WTC11 (cell line): ENCODE data around the gene DOK5. TPM values are rescaled to one million over a fixed set of nuclear protein-coding genes. Genes with fewer than 3 reads are reported as not detected.

ENCODE experiments used
- ATAC-seq: fragments of 200-7000 bp; cut with Tn5 transposase; 2 replicates; pipeline ENCODE4 v1.10.0; 2021; ENCODE audit warnings: mild to moderate bottlenecking, moderate library complexity
- CTCF ChIA-PET: fragments of 300-600 bp; sonication (Branson Sonifier 250); formaldehyde crosslinking; loops from one replicate; lab custom pipeline; 2021; ENCODE audit warnings: antibody characterized with exemption; lab: Charles Lee
- POLR2A ChIA-PET: fragments of 350-600 bp; sonication (Branson Sonifier 250); formaldehyde crosslinking; loops from one replicate; lab custom pipeline; 2021; ENCODE audit warnings: antibody characterized with exemption; lab: Charles Lee
- DNase-seq: peaks from one replicate; pipeline ENCODE4 v3.0.0; 2021; ENCODE audit warnings: low spot score
- H3K27ac Mint-ChIP-seq: 2 replicates; pipeline ENCODE4 v1.8.0; 2021; ENCODE audit warnings: mixed read lengths
- H3K27me3 Mint-ChIP-seq: 2 replicates; pipeline ENCODE4 v1.8.0; 2021; ENCODE audit warnings: low read depth, mild to moderate bottlenecking, moderate library complexity, mixed read lengths
- H3K36me3 Mint-ChIP-seq: 2 replicates; pipeline ENCODE4 v1.8.0; 2021; ENCODE audit warnings: mixed read lengths
- H3K4me1 Mint-ChIP-seq: 2 replicates; pipeline ENCODE4 v1.8.0; 2022; ENCODE audit warnings: mixed read lengths
- H3K4me3 Mint-ChIP-seq: 2 replicates; pipeline ENCODE4 v1.8.0; 2021; ENCODE audit warnings: mild to moderate bottlenecking, moderate library complexity, mixed read lengths
- H3K9me3 Mint-ChIP-seq: 2 replicates; pipeline ENCODE4 v1.8.0; 2021; ENCODE audit warnings: mixed read lengths
- ATF2 ChIP-seq: sonication (generic); formaldehyde crosslinking; IDR thresholded peaks from 2 replicates; pipeline ENCODE4 v1.8.1; 2022; ENCODE audit warnings: low read depth, missing genetic modification reagents, borderline replicate concordance
- ATF3 ChIP-seq: sonication (generic); formaldehyde crosslinking; conservative IDR thresholded peaks from 2 replicates; pipeline ENCODE4 v1.8.1; 2022; ENCODE audit warnings: mild to moderate bottlenecking, missing genetic modification reagents
- CBFB ChIP-seq: sonication (generic); formaldehyde crosslinking; IDR thresholded peaks from 2 replicates; pipeline ENCODE4 v1.8.1; 2022; ENCODE audit warnings: mild to moderate bottlenecking, low read depth, missing genetic modification reagents
- CREB1 ChIP-seq: sonication (generic); formaldehyde crosslinking; IDR thresholded peaks from 2 replicates; pipeline ENCODE4 v1.8.0; 2023; ENCODE audit warnings: mild to moderate bottlenecking, missing genetic modification reagents
- ELF4 ChIP-seq: sonication (generic); formaldehyde crosslinking; IDR thresholded peaks from 2 replicates; pipeline ENCODE4 v1.8.1; 2022; ENCODE audit warnings: low read depth, mild to moderate bottlenecking, moderate library complexity, missing genetic modification reagents
- EMX1 ChIP-seq: fragments of 250-450 bp; sonication (Bioruptor Pico); IDR thresholded peaks from 2 replicates; pipeline ENCODE4 v1.8.0; 2021; ENCODE audit warnings: mild to moderate bottlenecking
- FOXJ3 ChIP-seq: sonication (generic); formaldehyde crosslinking; IDR thresholded peaks from 2 replicates; pipeline ENCODE4 v1.9.0; 2021; ENCODE audit warnings: missing genetic modification reagents, mild to moderate bottlenecking, borderline replicate concordance
- FOXK1 ChIP-seq: sonication (generic); formaldehyde crosslinking; IDR thresholded peaks from 2 replicates; pipeline ENCODE4 v1.8.0; 2022; ENCODE audit warnings: mild to moderate bottlenecking, moderate library complexity, missing genetic modification reagents
- FOXP1 ChIP-seq: sonication (generic); formaldehyde crosslinking; IDR thresholded peaks from 2 replicates; pipeline ENCODE4 v1.8.0; 2022; ENCODE audit warnings: missing genetic modification reagents, mild to moderate bottlenecking, moderate library complexity, borderline replicate concordance
- FOXP4 ChIP-seq: sonication (generic); formaldehyde crosslinking; IDR thresholded peaks from 2 replicates; pipeline ENCODE4 v1.8.0; 2022; ENCODE audit warnings: mild to moderate bottlenecking, missing genetic modification reagents
- JUN ChIP-seq: sonication (generic); formaldehyde crosslinking; IDR thresholded peaks from 2 replicates; pipeline ENCODE4 v1.8.0; 2023; ENCODE audit warnings: mild to moderate bottlenecking, missing genetic modification reagents
- MLX ChIP-seq: sonication (generic); formaldehyde crosslinking; IDR thresholded peaks from 2 replicates; pipeline ENCODE4 v1.8.1; 2023; ENCODE audit warnings: mild to moderate bottlenecking, missing genetic modification reagents, moderate library complexity
- NFE2L1 ChIP-seq: sonication (generic); formaldehyde crosslinking; IDR thresholded peaks from 2 replicates; pipeline ENCODE4 v1.8.1; 2023; ENCODE audit warnings: missing genetic modification reagents
- NFYB ChIP-seq: sonication (generic); formaldehyde crosslinking; conservative IDR thresholded peaks from 2 replicates; pipeline ENCODE4 v1.8.0; 2022; ENCODE audit warnings: low read depth, missing genetic modification reagents
- NR1H2 ChIP-seq: sonication (generic); formaldehyde crosslinking; IDR thresholded peaks from 2 replicates; pipeline ENCODE4 v1.9.0; 2021; ENCODE audit warnings: mild to moderate bottlenecking, moderate library complexity, missing genetic modification reagents
- NR3C1 ChIP-seq: sonication (generic); formaldehyde crosslinking; conservative IDR thresholded peaks from 2 replicates; pipeline ENCODE4 v1.8.1; 2023; ENCODE audit warnings: low read depth, mild to moderate bottlenecking, missing genetic modification reagents
- PRDM15 ChIP-seq: sonication (generic); formaldehyde crosslinking; IDR thresholded peaks from 2 replicates; pipeline ENCODE4 v1.8.0; 2022; ENCODE audit warnings: missing genetic modification reagents
- RORB ChIP-seq: fragments of 250-450 bp; sonication (Bioruptor Pico); IDR thresholded peaks from 2 replicates; pipeline ENCODE4 v1.9.0; 2021; ENCODE audit warnings: mild to moderate bottlenecking
- SOX15 ChIP-seq: fragments of 250-450 bp; sonication (Bioruptor Pico); IDR thresholded peaks from 2 replicates; pipeline ENCODE4 v1.9.0; 2021; ENCODE audit warnings: mild to moderate bottlenecking
- TP53 ChIP-seq: sonication (generic); formaldehyde crosslinking; IDR thresholded peaks from 2 replicates; pipeline ENCODE4 v1.8.1; 2023; ENCODE audit warnings: mild to moderate bottlenecking, missing genetic modification reagents
- USF2 ChIP-seq: sonication (generic); formaldehyde crosslinking; IDR thresholded peaks from 2 replicates; pipeline ENCODE4 v1.8.1; 2023; ENCODE audit warnings: mild to moderate bottlenecking, missing genetic modification reagents, moderate library complexity
- ZNF121 ChIP-seq: sonication (generic); formaldehyde crosslinking; IDR thresholded peaks from 2 replicates; pipeline ENCODE4 v1.8.0; 2023; ENCODE audit warnings: missing genetic modification reagents
- ZNF219 ChIP-seq: sonication (generic); formaldehyde crosslinking; IDR thresholded peaks from 2 replicates; pipeline ENCODE4 v1.8.0; 2023; ENCODE audit warnings: missing genetic modification reagents, mild to moderate bottlenecking, borderline replicate concordance
- ZNF317 ChIP-seq: sonication (generic); formaldehyde crosslinking; IDR thresholded peaks from 2 replicates; pipeline ENCODE4 v1.8.1; 2023; ENCODE audit warnings: low read depth, mild to moderate bottlenecking, moderate library complexity, missing genetic modification reagents, borderline replicate concordance
- ZNF396 ChIP-seq: fragments of 250-450 bp; sonication (Bioruptor Pico); IDR thresholded peaks from 2 replicates; pipeline ENCODE4 v1.8.0; 2021; ENCODE audit warnings: mild to moderate bottlenecking, moderate library complexity, borderline replicate concordance
- ZNF423 ChIP-seq: fragments of 250-450 bp; sonication (Bioruptor Pico); IDR thresholded peaks from 2 replicates; pipeline ENCODE4 v2.1.2; 2022; ENCODE audit warnings: mild to moderate bottlenecking, moderate library complexity
- ZNF671 ChIP-seq: fragments of 250-450 bp; sonication (Bioruptor Pico); IDR thresholded peaks from 2 replicates; pipeline ENCODE4 v1.8.0; 2021; ENCODE audit warnings: mild to moderate bottlenecking
- total RNA-seq: library from RNA; stranded (reverse); gene quantifications from 3 replicates; pipeline ENCODE4 v1.2.3, GENCODE V29; 2021

DOK5 gene
- total RNA-seq, 1 experiment from 2014 or later: 10.1 TPM

GRCh38 chr20:54464003-54464402 is 11.4 kb upstream of the DOK5 start:
- no peak for TF ChIP-seq ELF4 (CRISPR knock-in tag)
- no peak for TF ChIP-seq MLX (CRISPR knock-in tag)
- no peak for TF ChIP-seq ZNF121 (CRISPR knock-in tag)
- TF ChIP-seq NFE2L1 (CRISPR knock-in tag): no peak
- TF ChIP-seq ZNF396 (CRISPR knock-in tag): no peak
- no peak for TF ChIP-seq NR1H2 (CRISPR knock-in tag)
- TF ChIP-seq JUN: no peak
- no peak for TF ChIP-seq FOXP4 (CRISPR knock-in tag)
- TF ChIP-seq ZNF671 (CRISPR knock-in tag): no peak
- no peak for TF ChIP-seq RORB (CRISPR knock-in tag)
- ATAC-seq (no peak), DNase-seq (no peak)
- ChIA-PET POLR2A (no interaction called here), CTCF (no interaction called here)
- Mint-ChIP-seq H3K27ac (no peak overlapping the region), H3K9me3 (peaks cover 5% of the 10 kb centered on the region; the same call in 1 of the 2 replicates), H3K36me3 (no peaks in the 10 kb centered on the region; the same call in 1 of the 2 replicates), H3K27me3 (no peaks in the 10 kb centered on the region), H3K4me1 (no peaks in the 10 kb centered on the region), H3K4me3 (no peak overlapping the region)

GRCh38 chr20:54466127-54466526 is 9.3 kb upstream of the DOK5 start:
- POLR2A ChIA-PET: no interaction called here
- Mint-ChIP-seq H3K27ac (no peak overlapping the region), H3K9me3 (no peaks in the 10 kb centered on the region), H3K4me3 (no peak overlapping the region), H3K27me3 (no peaks in the 10 kb centered on the region), H3K4me1 (peaks cover 6% of the 10 kb centered on the region), H3K36me3 (no peaks in the 10 kb centered on the region)
- TF ChIP-seq FOXK1 (CRISPR knock-in tag) (no peak), NFYB (CRISPR knock-in tag) (peak; percentile 56; the same call in 1 of the 2 replicates), USF2 (CRISPR knock-in tag) (peak; percentile 48; the same call in 1 of the 2 replicates), EMX1 (CRISPR knock-in tag) (no peak), ATF3 (no peak), FOXJ3 (CRISPR knock-in tag) (no peak), ZNF219 (no peak)
- DNase-seq (no peak), ATAC-seq (no peak)
- CTCF ChIA-PET: no interaction called here

- H3K4me1 Mint-ChIP-seq: peaks cover 6% of the 10 kb centered on the region
- H3K27ac Mint-ChIP-seq: no peak overlapping the region
- DNase-seq: no peak
- no peaks in the 10 kb centered on the region for H3K9me3 Mint-ChIP-seq
- no peak overlapping the region for H3K4me3 Mint-ChIP-seq
- ChIA-PET CTCF (interaction anchor here (1.3 kb wide), 1 partner anchor 11 kb away, joined by 7 read pairs; no protein-coding TSS in a partner anchor), POLR2A (no interaction called here)
- H3K27me3 Mint-ChIP-seq: no peaks in the 10 kb centered on the region
- no peaks in the 10 kb centered on the region for H3K36me3 Mint-ChIP-seq
- ATAC-seq: no peak
- TF ChIP-seq ZNF423 (CRISPR knock-in tag) (no peak), CBFB (no peak), NR3C1 (CRISPR knock-in tag) (no peak), SOX15 (CRISPR knock-in tag) (no peak), ATF2 (CRISPR knock-in tag) (no peak), PRDM15 (CRISPR knock-in tag) (no peak), NFYB (CRISPR knock-in tag) (no peak), CREB1 (CRISPR knock-in tag) (no peak), ZNF317 (CRISPR knock-in tag) (no peak), TP53 (no peak), FOXP1 (CRISPR knock-in tag) (no peak)
These were observed 7.8 kb upstream of the DOK5 start for GRCh38 chr20:54467622-54468021.
